8988T (cell line): Measurements from ENCODE around the gene STIMATE.

Experiments used
- DNase-seq: peaks from one replicate; pipeline ENCODE4 v3.0.0; 2011

The STIMATE gene

GRCh38 chr3:52892625-52893311 is 4.6 kb downstream of the STIMATE start:
- DNase-seq = no peak

- DNase-seq = no peak
Measured at GRCh38 chr3:52892290-52892624, 5.1 kb downstream of the STIMATE start.

GRCh38 chr3:52891615-52892081 is 5.7 kb downstream of the STIMATE start:
- no peak for DNase-seq

- no peak for DNase-seq
Measured at GRCh38 chr3:52891164-52891563, 6.2 kb downstream of the STIMATE start.

- DNase-seq = no peak
Measured at GRCh38 chr3:52890735-52891134, 6.6 kb downstream of the STIMATE start.

- no peak for DNase-seq
Measured at GRCh38 chr3:52889901-52890300, 7.4 kb downstream of the STIMATE start.

- no peak for DNase-seq
Measured at GRCh38 chr3:52887166-52887565, 10.2 kb downstream of the STIMATE start.

- DNase-seq = no peak
Measured at GRCh38 chr3:52886049-52886730, 11.2 kb downstream of the STIMATE start.

- no peak for DNase-seq
Measured at GRCh38 chr3:52882377-52882776, 15.0 kb downstream of the STIMATE start.

GRCh38 chr3:52881871-52882270 is 15.5 kb downstream of the STIMATE start:
- no peak for DNase-seq

GRCh38 chr3:52880474-52880873 is 16.9 kb downstream of the STIMATE start:
- no peak for DNase-seq

- no peak for DNase-seq
Measured at GRCh38 chr3:52880047-52880446, 17.3 kb downstream of the STIMATE start.

GRCh38 chr3:52879581-52879980 is 17.8 kb downstream of the STIMATE start:
- DNase-seq = no peak

- no peak for DNase-seq
Measured at GRCh38 chr3:52879090-52879489, 18.3 kb downstream of the STIMATE start.

- no peak for DNase-seq
Measured at GRCh38 chr3:52877085-52877484, 20.3 kb downstream of the STIMATE start.

- DNase-seq = no peak
Measured at GRCh38 chr3:52874864-52875587, 22.3 kb downstream of the STIMATE start.

GRCh38 chr3:52874160-52874701 is 23.1 kb downstream of the STIMATE start:
- no peak for DNase-seq

- no peak for DNase-seq
Measured at GRCh38 chr3:52873433-52874159, 23.8 kb downstream of the STIMATE start.

- DNase-seq = no peak
Measured at GRCh38 chr3:52872245-52872644, 25.1 kb downstream of the STIMATE start.

GRCh38 chr3:52871761-52872160 is 25.6 kb downstream of the STIMATE start:
- DNase-seq = no peak

GRCh38 chr3:52870471-52870870 is 26.9 kb downstream of the STIMATE start:
- DNase-seq = no peak

- no peak for DNase-seq
Measured at GRCh38 chr3:52866427-52866826, 30.9 kb downstream of the STIMATE start.

- no peak for DNase-seq
Measured at GRCh38 chr3:52865994-52866393, 31.4 kb downstream of the STIMATE start.
